Activated T-cell treated with anti-CD3 and anti-CD28 coated beads, Interleukin-2, amount 50 U/mL, for 1 hour (primary cell): ENCODE results near the gene NDUFC2.
"Not testable (repeated sequence)": the region's sequence is repeated elsewhere in the genome, so short reads cannot be mapped to it uniquely, and the experiment has no call there.

Source experiments
- DNase-seq: peaks from one replicate; pipeline ENCODE4 v3.0.0-alpha.2; 2020

NDUFC2 gene

GRCh38 chr11:78079232-78080083 lies at the start of gene NDUFC2:
Gene NDUFC2, minus strand, starts transcription at chr11:78079862. Its CDS starts 118 bp downstream, at chr11:78079744.
- peak; percentile 75 for DNase-seq

DNA sequence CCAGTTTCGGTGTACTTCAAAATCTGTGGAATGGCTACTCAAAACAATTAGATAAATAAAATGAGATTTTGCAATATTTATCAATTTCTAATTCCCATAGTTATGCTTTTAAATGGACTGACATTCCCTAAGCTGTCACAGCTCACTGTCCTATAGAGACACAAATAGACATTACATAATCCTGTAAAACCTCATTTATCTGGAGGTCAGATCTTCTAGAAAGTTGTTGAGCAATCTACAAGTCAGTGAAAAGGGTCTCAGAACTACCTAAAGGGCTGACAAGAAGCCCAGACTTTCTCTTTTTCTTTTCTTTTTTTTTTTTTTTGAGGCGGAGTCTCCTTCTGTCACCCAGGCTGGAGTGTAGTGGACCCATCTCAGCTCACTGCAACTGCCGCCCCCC lies 47.7 kb upstream of the NDUFC2 start:
- no peak for DNase-seq

- DNase-seq = no peak
These were observed 33.1 kb upstream of the NDUFC2 start for GRCh38 chr11:78112582-78113275.

DNA sequence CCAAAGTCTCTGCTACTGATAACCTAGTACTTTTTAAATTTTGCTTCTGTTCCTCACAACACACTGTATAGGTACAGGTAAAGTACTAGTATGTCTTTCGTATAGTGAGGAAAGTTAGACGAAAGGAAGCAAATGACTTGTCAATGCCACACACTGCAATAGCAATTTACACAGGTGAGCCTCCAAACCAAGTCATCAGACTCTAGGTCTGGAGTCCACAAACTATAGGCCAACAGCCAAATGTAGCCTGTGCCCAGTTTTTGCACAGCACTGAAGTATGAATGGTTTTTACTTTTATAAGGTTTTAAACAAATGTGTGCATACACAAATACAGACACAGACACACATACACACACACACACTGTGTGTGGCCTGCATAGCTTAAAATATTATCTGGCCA lies 31.6 kb upstream of the NDUFC2 start:
- no peak for DNase-seq

- DNase-seq = no peak
These were observed 31.2 kb upstream of the NDUFC2 start for GRCh38 chr11:78110830-78111229.

GRCh38 chr11:78110351-78110750 lies 30.7 kb upstream of the NDUFC2 start:
- DNase-seq = no peak

DNA sequence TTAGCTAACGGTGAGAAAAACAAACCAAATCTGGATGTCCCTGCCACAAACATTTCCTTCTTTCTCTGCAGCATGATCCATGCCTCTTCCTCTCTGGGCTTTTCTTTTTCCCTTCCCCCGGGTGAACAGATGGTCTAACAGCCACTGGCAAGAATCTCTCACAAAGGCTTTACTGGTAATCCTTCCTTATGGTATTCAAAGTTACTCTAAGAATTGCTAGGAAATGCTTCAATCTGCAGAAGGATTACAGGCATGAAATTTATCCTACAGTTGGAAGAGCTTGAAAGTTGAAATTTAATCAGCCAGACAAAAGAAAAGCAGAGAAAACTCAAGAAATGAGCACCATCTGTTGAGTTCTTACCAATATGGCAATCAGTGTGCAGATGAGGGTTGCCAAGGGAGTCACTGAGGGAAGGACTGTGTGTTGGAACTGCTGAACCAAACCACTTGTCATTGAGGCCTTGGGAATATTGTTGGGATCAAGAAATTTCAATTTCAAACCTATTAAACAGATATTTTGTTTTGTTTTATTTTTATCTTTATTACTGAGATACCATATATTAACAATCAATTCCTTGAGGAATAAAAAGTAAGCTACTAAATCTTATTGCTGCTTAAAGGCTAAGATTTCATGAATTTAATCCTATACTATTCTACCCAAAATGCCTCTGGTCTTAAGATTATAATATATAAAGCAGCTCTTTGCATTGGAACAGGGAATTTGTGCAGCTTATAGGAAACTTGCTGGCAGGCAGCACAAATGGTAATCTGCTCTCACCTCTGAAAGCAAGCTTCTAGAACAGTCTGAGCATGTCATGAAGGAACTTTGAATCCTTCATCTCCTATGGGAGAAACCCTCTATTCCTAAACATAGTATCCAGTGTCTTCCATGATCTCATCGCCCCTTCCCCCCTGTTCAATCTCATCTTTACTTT lies 29.7 kb upstream of the NDUFC2 start:
- DNase-seq = no peak

DNA sequence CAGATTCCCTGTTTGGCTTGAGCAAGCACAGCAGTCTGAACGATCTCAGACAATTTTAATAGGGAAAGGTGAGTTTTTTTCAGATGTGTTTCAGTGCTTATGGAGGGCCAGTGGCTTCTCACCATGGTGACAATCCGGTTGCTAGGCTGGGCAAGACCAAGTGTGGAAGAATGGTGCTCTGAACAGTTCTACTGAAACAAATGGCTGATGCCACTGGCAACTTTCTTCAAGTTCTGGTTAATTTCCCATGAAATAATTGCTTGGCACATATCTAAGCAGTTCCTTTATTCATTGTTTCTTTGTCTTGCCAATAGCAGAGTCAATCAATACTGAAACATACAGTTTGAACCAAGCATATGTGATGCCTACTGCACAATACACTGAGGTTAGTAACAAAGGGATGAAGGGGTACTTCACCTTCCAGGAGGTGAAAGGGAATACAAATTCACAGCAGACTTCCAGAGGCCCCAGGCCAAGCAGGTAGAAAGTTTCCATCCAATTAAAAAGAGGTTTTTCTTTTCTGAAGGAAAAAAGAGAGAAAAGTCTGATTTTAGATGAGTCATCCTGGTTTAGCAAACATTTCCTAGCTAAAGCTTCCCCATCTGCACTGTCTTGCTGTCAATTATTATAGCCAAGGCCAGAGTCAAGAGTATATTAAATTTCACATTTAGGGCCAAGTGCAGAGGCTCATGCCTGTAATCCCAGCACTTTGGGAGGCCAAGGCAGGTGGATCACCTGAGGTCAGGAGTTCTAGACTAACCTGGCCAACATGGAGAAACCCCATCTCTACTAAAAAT lies 21.2 kb upstream of the NDUFC2 start:
- no peak for DNase-seq

GRCh38 chr11:78100261-78100660 lies 20.6 kb upstream of the NDUFC2 start:
- no peak for DNase-seq

DNA sequence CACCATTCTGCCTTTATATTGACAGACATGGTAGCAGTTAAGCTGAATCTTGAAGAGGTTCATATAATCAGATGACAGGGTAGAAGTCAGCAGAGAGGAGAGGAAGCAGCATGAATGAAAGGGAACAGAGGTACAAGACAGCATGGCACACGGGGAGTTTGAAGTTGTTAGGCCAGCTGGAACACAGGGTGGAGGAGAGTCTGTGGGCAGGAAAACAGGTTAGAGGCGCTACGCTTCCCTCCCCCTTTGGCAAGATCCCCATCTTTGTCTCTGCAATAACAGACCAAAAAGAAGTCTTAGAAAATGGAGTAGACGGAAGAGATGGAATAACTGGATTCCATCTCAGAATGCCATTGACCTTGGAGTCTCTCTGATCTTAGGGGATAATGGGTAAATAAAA lies 20.0 kb upstream of the NDUFC2 start:
- no peak for DNase-seq

DNA sequence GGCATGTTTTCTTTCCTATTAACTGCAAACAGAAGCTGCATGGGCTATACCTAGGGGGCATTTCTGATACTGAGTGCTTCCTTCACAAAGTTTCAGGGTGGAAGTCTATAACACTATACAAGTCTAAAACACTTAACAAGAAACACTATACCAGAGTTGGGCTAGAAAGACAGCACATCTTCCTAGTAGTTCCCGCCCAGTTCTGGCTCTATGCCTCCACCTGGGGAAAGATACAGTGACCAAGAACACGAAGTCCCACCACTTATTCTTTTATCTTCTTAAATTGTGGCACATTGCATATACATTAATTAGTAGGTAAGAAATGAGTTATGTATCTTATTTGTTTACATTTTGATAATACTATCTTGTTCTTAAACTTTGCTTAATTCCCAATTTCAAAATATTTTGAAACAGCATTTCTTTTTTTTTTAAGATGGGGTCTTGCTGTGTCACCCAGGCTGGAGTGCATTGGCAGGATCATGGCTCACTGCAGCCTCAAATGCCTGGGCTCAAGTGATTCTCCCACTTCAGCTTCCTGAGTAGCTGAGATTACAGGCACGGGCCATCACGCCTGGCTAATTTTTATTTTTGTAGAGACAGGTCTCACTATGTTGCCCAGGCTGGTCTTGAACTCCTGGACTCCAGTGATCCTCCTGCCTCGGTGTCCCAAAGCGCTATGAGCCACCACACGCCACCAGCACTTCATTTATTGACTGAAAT lies 18.2 kb upstream of the NDUFC2 start:
- no peak for DNase-seq

DNA sequence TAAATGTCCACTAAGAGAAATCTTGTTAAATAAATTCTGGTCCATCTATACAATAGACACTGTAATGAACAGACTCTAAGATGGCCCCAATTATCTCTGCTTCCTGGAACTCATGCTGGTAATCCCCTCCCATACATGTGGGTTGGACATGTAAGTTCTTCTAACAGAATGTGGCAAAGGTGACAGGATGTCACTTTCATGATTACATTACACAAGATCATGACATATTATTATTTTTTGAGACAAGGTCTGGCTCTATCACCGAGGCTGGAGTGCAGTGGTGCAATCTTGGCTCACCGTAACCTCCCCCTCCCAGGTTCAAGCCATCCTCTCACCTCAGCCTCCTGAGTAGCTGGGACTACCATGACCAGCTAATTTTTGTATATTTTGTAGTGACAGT lies 14.6 kb upstream of the NDUFC2 start:
- DNase-seq = no peak

DNA sequence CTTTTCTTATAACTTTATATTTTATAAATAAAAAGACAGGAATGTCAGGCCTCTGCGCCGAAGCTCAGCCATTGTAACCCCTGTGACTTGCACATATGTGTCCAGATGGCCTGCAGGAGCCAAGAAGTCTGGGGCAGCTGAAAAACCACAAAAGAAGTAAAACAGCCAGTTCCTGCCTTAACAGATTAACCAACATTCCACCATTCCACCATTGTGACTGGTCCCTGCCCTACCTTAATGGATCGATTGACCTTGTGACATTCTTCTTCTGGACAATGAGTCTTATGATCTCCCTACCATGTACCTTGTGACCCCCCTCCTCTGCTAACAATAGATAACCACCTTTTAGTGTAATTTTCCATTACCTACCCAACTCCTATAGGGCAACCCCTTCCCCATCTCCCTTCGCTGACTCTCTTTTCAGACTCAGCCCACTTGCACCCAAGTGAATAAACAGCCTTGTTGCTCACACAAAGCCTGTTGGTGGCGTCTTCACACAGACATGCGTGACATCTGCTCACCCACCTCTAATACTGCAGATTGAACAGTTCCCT lies 6.9 kb upstream of the NDUFC2 start:
- DNase-seq = not testable (repeated sequence)

DNA sequence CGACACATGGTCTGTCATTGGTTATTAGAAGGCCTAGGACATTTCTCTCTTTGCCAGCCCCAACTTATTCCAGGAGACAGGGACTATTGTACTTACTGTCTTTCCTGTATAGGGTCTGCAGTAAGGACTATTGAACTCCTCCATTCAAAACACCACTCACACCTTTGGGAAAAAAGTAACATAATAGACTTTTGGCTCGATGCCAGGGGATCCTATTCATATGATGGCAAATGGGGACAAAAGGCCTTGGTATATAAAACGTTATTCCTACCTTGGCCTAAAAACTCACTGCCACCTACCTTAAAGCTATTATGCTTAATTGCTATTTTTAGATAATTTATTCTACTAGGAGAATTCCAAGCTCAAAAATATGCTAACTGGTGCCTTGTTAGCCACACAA lies 6.3 kb upstream of the NDUFC2 start:
- DNase-seq = no peak

DNA sequence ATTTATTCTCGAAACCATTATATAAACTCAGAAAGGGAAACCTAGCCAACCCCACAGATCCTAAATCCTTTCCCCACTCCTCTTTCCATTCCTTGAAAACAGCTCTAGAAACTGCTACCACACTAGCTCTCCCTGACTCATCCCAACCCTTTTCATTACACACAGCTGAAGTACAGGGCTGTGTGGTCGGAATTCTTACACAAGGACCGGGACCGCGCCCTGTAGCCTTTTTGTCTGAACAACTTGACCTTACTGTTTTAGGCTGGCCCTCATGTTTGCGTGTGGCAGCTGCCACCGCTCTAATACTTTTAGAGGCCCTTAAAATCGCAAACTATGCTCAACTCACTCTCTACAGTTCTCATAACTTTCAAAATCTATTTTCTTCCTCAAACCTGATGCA lies 4.8 kb upstream of the NDUFC2 start:
- not testable (repeated sequence) for DNase-seq

GRCh38 chr11:78083021-78083420 lies 3.4 kb upstream of the NDUFC2 start:
- DNase-seq = no peak

DNA sequence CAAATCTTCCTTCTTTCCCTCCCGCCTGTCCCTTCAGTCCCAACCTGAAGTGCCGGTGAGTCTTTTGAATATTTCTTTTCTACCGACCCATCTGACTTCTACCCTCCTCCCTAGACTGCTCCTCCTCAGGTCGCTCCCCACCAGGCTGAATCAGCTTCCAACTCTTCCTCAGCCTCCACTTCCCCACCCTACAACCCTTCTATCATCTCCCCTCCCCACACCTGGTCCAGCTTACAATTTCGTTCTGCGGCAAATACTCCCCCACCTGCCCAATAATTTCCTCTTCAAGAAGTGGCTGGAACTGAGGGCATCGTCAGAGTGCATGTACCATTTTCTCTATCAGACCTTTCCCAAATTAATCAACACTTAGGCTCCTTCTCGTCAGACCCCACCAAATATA lies 2.5 kb upstream of the NDUFC2 start:
- no peak for DNase-seq

GRCh38 chr11:78081583-78081982 lies 1.9 kb upstream of the NDUFC2 start:
- no peak for DNase-seq

DNA sequence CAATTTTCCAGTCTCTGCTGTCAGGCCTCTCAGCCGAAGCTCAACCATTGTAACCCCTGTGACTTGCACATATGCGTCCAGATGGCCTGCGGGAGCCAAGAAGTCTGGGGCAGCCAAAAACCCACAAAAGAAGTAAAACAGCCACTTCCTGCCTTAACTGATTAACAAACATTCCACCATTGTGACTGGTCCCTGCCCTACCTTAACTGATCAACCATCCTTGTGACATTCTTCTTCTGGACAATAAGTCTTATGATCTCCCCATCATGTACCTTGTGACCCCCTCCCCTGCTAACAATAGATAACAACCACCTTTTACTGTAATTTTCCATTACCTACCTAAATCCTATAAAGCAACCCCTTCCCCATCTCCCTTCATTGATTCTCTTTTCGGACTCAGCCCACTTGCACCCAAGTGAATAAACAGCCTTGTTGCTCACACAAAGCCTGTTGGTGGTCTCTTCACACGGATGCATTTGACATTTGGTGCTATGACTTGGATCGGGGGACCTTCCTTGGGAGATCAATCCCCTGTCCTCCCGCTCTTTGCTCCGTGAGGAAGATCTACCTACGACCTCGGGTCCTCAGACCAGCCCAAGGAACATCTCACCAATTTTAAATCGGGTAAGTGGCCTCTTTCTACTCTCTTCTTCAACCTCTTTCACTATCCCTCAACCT lies 1.3 kb upstream of the NDUFC2 start:
- no peak for DNase-seq

- no peak for DNase-seq
These were observed 589 bp upstream of the NDUFC2 start for GRCh38 chr11:78080084-78080817.
